ENCODE results near the gene POLL. TPM values are rescaled to one million over a fixed set of nuclear protein-coding genes. Genes with fewer than 3 reads are reported as not detected.
"Not testable (repeated sequence)": the region's sequence is repeated elsewhere in the genome, so short reads cannot be mapped to it uniquely, and the experiment has no call there.

The POLL gene
- total RNA-seq = 32.2 and 33.8 TPM in 2 replicates

DNA sequence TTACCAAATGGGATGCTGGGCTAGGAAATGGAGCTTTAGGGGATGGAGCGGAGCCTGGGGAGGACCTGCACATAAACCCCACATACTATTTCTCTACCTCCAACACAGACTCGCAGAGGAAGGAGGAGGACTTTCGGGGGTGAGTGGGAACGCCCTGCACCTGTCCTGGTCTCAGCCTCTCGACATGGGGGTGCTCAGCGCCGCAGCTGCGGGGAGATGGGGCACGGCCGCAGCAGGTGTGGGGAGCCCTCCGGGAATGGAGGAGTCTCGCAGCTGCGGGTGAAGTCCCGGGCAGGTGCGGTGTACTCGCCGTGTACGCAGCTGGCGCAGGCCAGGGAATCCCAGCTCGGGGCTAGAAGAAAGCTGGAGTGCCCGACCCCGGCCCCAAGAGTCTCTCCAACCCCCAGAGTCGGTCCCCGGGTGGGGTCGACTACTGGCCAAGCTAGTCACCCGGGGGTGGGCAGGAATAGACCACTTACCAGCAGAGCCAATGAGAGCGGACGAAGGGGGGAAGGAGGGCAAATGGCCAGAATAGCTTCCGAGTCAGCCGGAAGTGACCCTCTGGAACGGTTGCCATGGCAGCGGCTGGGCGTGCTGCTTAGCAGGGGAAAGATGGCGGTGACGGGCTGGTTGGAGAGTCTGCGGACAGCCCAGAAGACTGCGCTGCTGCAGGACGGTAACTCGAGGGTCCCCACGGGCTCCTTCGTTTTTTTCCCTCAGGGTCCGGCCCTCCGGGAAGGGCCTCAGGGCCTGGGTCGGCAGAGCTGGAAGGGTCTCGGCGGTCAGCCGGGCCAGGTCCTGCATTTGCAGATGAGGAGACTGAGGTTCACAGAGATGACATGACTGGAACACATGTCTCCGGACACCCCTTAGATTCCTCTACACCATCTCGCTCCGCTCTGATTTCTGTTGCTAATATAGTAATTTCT, at the start of gene POLL, which contains the start of gene DPCD:
Gene POLL (minus strand): TSS at position 533 of the 929 bp plus-strand sequence. CDS start 897 bp downstream, outside the sequence.
Gene DPCD (plus strand): TSS at position 597 of the 929 bp plus-strand sequence. CDS start 16 bp downstream, at position 613.
- peak within 1 kb of the TSS; percentile 95 for H3K4me3 Mint-ChIP-seq
- intact Hi-C loops (cut with micrococcal nuclease) = loop anchor here (1.0 to 5.0 kb wide), 3 partner anchors 104 to 235 kb away; partner anchors contain the start of gene NPM3
- DNase-seq = peak; percentile 97
- H3K27me3 Mint-ChIP-seq = no peaks in the 10 kb centered on the region
- H3K36me3 Mint-ChIP-seq (ENCODE audit: low read depth) = peaks cover 10% of the 10 kb centered on the region
- H3K9me3 Mint-ChIP-seq = no peaks in the 10 kb centered on the region
- peak within 1 kb of the TSS; percentile 86 for H3K27ac Mint-ChIP-seq
- peaks cover 18% of the 10 kb centered on the region for H3K4me1 Mint-ChIP-seq

DNA sequence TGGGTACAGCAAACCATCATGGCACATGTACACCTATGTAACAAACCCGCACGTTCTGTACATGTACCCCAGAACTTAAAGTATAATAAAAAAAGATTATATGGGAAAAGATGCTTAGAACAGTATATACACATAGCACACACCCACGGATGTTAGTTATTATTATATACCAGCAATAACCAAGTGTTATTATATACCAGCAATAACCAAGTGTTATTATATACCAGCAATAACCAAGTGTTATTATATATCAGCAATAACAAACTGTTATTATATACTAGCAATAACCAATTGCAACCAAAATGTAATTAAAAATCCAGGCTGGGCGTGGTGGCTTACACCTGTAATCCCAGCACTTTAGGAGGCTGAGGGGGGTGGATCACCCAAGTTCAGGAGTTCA, 45.5 kb upstream of the POLL start:
- DNase-seq; H3K27ac Mint-ChIP-seq; H3K4me3 Mint-ChIP-seq; H3K4me1 Mint-ChIP-seq; intact Hi-C loops (cut with micrococcal nuclease); H3K27me3 Mint-ChIP-seq; H3K9me3 Mint-ChIP-seq: not testable (repeated sequence)
- H3K36me3 Mint-ChIP-seq (ENCODE audit: low read depth) = peaks cover 16% of the 10 kb centered on the region

DNA sequence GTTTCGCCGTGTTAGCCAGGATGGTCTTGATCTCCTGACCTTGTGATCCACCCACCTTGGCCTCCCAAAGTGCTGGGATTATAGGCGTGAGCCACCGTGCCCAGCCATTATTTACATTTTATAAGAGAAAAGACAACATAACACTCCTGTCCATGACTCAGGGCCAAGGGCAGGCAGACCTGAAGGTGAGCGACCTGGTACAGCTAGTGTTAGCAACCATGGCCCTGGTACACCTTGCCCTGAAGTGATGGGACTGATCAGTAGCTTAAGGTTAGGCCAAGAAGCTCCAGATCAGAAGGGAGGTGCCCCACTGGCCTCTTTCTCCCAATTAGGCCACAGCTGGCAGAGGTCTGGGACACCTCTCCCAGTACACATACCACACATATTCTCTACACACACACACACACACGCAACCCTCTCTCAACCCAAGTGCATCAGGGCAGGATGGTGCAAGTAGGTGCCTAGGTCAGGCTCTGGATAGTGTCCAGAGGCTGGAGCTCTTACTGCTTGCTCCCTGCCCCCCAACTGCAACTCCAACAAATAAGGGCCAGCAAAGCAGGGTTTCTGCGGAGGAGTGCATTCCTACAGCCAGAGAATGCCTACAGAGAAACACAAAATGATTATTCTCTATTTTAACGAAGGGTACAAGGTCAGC, 43.9 kb upstream of the POLL start:
- H3K27me3 Mint-ChIP-seq = no peaks in the 10 kb centered on the region
- no peaks in the 10 kb centered on the region for H3K4me1 Mint-ChIP-seq
- intact Hi-C loops (cut with micrococcal nuclease) = no loop called here
- no peak overlapping the region for H3K27ac Mint-ChIP-seq
- H3K9me3 Mint-ChIP-seq = no peaks in the 10 kb centered on the region
- DNase-seq = no peak
- H3K4me3 Mint-ChIP-seq = no peak overlapping the region
- H3K36me3 Mint-ChIP-seq (ENCODE audit: low read depth) = peaks cover 6% of the 10 kb centered on the region

DNA sequence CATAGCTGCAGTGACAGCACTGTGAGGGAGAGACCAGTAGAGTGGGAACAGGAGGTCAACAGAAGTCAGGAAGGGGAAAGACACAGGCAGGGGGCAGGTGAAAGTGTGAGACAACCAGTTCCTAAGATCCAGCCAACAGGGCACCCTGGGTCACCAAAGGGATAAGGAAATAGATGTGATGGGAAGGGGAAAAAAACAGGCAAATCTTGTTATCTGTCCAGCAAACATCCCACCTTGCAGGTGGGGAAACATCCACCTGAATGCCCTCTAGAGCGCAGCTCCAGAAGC, 42.5 kb upstream of the POLL start:
- intact Hi-C loops (cut with micrococcal nuclease) = no loop called here
- H3K27ac Mint-ChIP-seq = no peak overlapping the region
- H3K27me3 Mint-ChIP-seq = no peaks in the 10 kb centered on the region
- peaks cover 3% of the 10 kb centered on the region for H3K36me3 Mint-ChIP-seq (ENCODE audit: low read depth)
- no peaks in the 10 kb centered on the region for H3K9me3 Mint-ChIP-seq
- H3K4me3 Mint-ChIP-seq = no peak overlapping the region
- H3K4me1 Mint-ChIP-seq = no peaks in the 10 kb centered on the region
- DNase-seq = no peak

DNA sequence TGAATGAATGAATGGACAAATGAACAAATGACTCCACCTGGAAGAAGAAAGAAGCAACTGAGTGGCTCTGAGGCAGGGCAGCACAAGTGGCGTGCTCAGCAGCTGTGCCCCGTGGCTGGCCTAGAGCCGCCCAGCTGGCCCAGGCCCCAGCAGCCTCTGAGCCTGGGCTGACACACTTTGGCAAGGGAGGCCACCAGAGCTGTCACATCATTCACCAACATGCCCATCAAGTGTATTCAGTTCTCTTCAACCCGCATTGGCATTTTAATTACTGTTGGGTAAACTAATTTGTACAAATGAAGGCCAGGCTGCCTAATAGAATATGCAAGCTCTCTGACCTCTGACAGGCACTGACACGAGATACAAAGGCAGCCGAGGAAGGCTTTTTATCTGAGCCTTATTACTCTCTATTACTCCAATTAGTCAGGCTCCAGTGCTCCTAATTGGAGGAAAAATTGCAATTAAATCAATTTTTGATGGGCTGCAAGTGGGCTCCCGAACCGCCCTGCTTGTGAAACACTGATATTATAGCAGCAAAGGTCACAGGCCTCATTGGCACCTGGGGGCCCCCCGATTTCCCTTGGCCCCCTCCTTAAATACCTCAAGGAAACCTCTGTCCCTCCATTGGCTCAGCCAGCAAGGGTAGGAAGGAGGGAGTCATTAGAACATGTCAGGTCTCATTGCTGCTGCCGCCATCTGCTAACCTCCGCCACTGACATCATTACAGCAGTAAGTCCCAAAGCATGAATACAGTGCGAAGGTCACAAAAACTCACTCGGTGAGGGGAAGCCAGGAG, 42.0 kb upstream of the POLL start:
- Mint-ChIP-seq H3K36me3 (ENCODE audit: low read depth) (peaks cover 3% of the 10 kb centered on the region), H3K4me1 (no peaks in the 10 kb centered on the region), H3K9me3 (no peaks in the 10 kb centered on the region), H3K27ac (no peak overlapping the region), H3K27me3 (no peaks in the 10 kb centered on the region), H3K4me3 (no peak overlapping the region)
- intact Hi-C loops (cut with micrococcal nuclease) = no loop called here
- no peak for DNase-seq

DNA sequence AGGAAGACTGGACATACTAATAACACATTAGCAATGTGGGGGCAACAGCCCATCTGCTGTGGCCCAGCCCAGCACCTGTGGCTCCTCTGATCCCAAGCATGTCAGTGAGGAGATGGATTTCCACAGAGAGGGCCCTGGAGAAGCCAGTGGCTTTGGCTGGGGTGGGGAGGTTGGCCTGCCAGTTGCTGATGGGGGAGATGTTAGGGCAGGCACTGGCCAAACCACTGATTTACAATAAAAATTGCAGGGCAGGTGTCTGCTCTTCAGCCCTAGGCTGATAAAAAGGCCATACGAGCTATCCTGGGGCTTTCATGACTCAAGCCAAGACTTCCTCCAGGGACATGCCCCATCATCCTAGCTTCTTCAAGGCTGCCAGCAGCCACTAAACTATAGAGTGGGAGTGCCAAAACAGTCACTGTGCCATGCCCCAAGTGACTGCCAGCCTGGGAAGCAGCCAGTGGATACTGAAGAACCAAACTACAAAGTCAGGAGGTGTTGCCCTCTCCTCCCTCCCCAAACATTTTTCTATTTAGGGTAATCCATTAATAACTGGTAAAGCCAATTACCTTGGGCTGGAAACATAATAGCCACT, 37.9 kb upstream of the POLL start:
- Mint-ChIP-seq H3K36me3 (ENCODE audit: low read depth) (peaks cover 12% of the 10 kb centered on the region), H3K4me3 (no peak overlapping the region), H3K9me3 (no peaks in the 10 kb centered on the region), H3K27ac (no peak overlapping the region), H3K4me1 (no peaks in the 10 kb centered on the region), H3K27me3 (no peaks in the 10 kb centered on the region)
- no peak for DNase-seq
- intact Hi-C loops (cut with micrococcal nuclease) = no loop called here

DNA sequence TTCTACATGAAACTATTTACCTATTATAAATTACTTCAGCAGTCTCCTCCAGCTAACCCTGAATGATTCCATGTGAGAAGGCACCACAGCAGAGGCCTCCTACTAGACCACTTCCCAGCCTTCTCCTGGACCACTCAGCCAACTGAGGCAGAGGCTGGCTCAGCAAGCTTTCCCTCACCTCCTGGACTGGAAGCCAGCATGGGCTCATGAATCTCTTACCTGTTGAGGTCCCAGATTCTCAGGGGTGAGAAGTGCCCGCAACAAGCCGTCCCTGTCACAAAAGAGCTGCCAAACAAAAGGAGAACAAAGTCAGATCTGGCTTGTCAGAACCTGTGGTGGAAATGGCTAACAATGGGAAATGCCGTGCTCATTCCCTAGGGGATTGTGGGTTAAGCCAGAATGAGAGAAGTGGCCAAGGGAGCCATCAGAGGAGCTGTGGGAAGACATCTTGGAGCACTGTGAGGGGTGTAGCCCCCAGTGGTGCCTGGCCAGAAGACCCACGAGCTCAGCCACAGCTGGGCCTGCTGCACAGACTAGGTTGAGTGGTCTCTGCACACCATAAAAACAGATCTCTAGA, 36.6 kb upstream of the POLL start:
- H3K9me3 Mint-ChIP-seq = no peaks in the 10 kb centered on the region
- peaks cover 14% of the 10 kb centered on the region for H3K36me3 Mint-ChIP-seq (ENCODE audit: low read depth)
- intact Hi-C loops (cut with micrococcal nuclease) = no loop called here
- H3K4me1 Mint-ChIP-seq = no peaks in the 10 kb centered on the region
- H3K27ac Mint-ChIP-seq = no peak overlapping the region
- H3K4me3 Mint-ChIP-seq = no peak overlapping the region
- no peaks in the 10 kb centered on the region for H3K27me3 Mint-ChIP-seq
- no peak for DNase-seq

DNA sequence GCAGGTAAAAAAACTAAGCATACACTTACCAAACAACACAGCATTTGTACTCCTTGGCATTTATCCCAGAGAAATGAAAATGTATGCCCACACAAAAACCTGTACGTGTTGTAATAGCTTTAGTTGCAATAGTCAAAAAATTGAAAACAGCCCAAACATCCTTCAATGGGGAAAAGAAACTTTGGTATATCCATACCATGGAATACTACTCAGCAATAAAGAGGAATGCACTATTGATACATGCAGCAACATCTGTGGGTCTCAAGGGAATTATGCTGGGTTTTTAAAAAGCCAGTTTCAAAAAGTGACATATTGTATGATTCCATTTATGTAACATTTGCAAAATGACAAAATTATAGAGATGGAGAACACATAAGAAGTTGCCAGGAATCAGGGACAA, 35.5 kb upstream of the POLL start:
- Mint-ChIP-seq H3K4me1 (no peaks in the 10 kb centered on the region), H3K36me3 (ENCODE audit: low read depth) (peaks cover 14% of the 10 kb centered on the region), H3K9me3 (no peaks in the 10 kb centered on the region), H3K27ac (no peak overlapping the region), H3K27me3 (no peaks in the 10 kb centered on the region), H3K4me3 (no peak overlapping the region)
- intact Hi-C loops (cut with micrococcal nuclease) = no loop called here
- no peak for DNase-seq

DNA sequence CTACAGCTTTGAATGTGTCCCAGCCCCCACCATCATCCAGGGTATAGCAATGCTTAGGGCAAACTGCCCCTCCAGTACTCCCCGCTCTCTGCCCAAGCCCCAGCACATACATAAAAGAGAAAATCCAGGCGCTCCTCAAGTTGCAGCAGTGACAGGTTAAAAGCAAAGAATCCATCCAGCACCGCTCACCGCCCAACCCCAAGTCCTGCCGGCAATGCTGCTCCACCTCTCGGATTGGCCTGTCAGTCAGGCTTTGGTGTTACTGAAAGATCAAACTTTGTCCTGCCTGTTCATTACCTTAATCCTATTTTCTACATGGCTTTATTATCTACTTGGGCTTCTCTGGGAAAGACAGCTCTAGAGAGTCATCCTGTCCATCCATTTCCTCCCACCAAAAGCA, 31.9 kb upstream of the POLL start:
- H3K4me3 Mint-ChIP-seq = no peak overlapping the region
- H3K9me3 Mint-ChIP-seq = no peaks in the 10 kb centered on the region
- intact Hi-C loops (cut with micrococcal nuclease) = no loop called here
- no peak overlapping the region for H3K27ac Mint-ChIP-seq
- H3K4me1 Mint-ChIP-seq = no peaks in the 10 kb centered on the region
- peaks cover 14% of the 10 kb centered on the region for H3K36me3 Mint-ChIP-seq (ENCODE audit: low read depth)
- H3K27me3 Mint-ChIP-seq = no peaks in the 10 kb centered on the region
- DNase-seq = no peak

DNA sequence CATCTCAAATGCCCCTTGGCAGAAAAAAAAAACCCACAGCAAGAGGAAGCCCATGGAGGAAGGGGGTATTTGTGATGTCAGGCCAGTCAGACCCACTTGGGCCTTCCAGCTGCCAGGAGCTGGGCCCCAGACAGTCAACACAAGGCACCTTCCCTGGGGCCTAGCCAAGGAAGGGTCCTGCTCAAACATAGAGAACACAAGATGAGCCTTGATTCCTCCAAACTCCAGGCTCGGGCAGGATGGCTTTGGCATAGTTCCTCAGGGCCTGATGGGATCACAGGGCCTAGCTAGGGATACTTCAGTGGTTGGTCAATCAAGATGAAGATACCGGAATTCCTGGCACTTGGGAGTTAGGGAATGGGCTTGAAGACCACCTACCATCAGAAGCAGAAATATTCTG, 30.8 kb upstream of the POLL start:
- Mint-ChIP-seq H3K4me1 (no peaks in the 10 kb centered on the region), H3K27ac (no peak overlapping the region), H3K4me3 (no peak overlapping the region), H3K36me3 (ENCODE audit: low read depth) (peaks cover 11% of the 10 kb centered on the region), H3K27me3 (no peaks in the 10 kb centered on the region), H3K9me3 (no peaks in the 10 kb centered on the region)
- DNase-seq = no peak
- intact Hi-C loops (cut with micrococcal nuclease) = no loop called here

DNA sequence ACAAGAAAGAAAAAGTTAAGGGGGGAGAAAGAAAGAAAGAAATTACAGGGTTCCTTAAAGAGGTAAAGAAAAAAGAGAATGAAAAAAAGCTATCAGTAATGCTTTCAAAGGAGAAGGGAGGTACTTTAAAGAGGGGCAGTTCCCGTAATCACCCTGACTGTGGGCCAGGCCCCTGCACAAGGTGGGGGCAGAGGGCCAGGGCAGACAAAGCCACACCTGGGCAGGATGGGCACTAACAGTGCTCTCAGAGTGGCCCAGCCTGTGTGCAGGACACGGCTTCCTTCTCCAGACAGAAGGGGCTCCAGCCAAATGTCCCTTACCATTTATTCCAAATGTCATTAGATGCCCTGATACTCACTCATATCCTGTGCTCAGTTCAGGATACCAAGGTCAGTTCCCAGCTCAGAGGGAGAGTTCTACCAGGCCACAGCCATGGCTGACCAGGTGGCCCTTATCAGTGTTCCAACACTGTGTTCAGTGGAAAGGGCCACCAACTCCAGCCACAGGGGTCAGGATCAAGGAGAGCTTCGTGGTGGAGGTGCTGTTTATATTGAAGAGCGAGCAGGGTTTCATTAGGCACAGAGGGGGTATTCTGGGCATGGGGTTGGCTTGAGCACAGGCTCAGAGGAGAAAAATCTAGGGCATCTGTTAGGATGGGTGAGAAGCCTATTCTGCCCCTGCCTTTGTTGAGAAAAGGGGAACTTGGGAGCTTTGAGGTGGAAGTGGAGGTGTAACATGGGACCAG, 29.9 kb upstream of the POLL start:
- peaks cover 6% of the 10 kb centered on the region for H3K36me3 Mint-ChIP-seq (ENCODE audit: low read depth)
- H3K4me1 Mint-ChIP-seq = no peaks in the 10 kb centered on the region

DNA sequence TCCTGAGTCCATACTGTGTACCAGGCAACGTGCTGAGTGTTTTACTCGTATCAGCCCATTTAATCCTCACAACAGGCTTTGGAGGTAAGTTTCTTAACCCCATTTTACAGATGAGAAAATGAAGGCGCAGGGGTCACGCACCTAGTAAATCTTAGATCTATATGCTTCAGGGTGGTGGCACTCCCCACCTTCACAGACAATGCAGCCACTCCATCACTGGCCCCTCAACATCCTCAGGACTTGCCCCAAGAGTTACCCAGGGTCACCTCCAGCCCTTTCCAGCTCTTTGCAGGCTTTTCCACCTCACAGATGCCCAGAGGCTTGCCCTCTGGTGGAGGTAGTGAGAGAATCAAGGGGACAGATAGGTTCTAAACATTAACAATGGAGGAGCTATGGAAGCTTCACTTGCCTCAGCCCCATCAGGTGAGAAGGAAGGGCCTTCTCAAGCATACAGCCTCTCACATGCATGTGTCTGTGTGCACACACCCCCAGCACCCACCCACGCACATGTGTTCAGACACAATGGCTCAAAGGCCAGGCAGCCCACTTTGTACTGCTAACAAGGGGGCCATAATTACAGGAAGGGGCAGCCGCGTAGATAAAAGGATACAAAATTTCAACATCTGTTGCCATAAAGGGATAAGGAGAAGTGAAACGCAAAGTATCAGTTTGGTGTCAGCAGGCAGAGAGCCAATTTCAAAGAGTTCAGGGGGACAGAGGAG, 29.2 kb upstream of the POLL start:
- intact Hi-C loops (cut with micrococcal nuclease) = no loop called here
- DNase-seq = no peak
- no peak overlapping the region for H3K27ac Mint-ChIP-seq
- no peaks in the 10 kb centered on the region for H3K4me1 Mint-ChIP-seq
- H3K9me3 Mint-ChIP-seq = no peaks in the 10 kb centered on the region
- H3K36me3 Mint-ChIP-seq (ENCODE audit: low read depth) = peaks cover 4% of the 10 kb centered on the region
- H3K4me3 Mint-ChIP-seq = no peak overlapping the region
- no peaks in the 10 kb centered on the region for H3K27me3 Mint-ChIP-seq

More for the DNA sequence above, 29.9 kb upstream of the POLL start:
- DNase-seq = no peak
- Mint-ChIP-seq H3K9me3 (no peaks in the 10 kb centered on the region), H3K27ac (no peak overlapping the region), H3K4me3 (no peak overlapping the region), H3K27me3 (no peaks in the 10 kb centered on the region)
- intact Hi-C loops (cut with micrococcal nuclease) = no loop called here
